Esophagus muscularis mucosa (tissue), 4 donors: ENCODE measurements around the gene TTYH1.

Experiments used
- CTCF ChIP-seq, 3 experiments: fragments of 200-600 bp in 2 of 3; fragments of 450-650 bp in 1 of 3; sonication (generic) in 2 of 3; IDR thresholded peaks; one replicate each; pipeline ENCODE4 v1.5.1; 2017 to 2019; ENCODE audit warnings: antibody characterized with exemption in 3 of 3, mild to moderate bottlenecking in 2 of 3, moderate library complexity in 1 of 3
- EP300 ChIP-seq: sonication (generic); formaldehyde crosslinking; IDR thresholded peaks from one replicate; pipeline ENCODE4 v1.6.1; 2017; ENCODE audit warnings: antibody characterized with exemption
- POLR2A ChIP-seq: fragments of 450-650 bp; IDR thresholded peaks from one replicate; pipeline ENCODE4 v1.6.1; 2017; ENCODE audit warnings: antibody characterized with exemption, moderate library complexity, mild to moderate bottlenecking, low read depth
- POLR2AphosphoS5 ChIP-seq, 2 donors: sonication (generic); formaldehyde crosslinking; IDR thresholded peaks; one replicate each; pipeline ENCODE4 v1.6.1; 2017; ENCODE audit warnings: antibody characterized with exemption in 2 of 2

GRCh38 chr19:54380897-54381296, 34.4 kb upstream of the TTYH1 start:
- TF ChIP-seq POLR2AphosphoS5 (IDR thresholded peaks at IDR 0.05) = no peak
- no peak for TF ChIP-seq CTCF (IDR thresholded peaks at IDR 0.05)
- TF ChIP-seq POLR2A = no peak
- TF ChIP-seq EP300 = no peak
